PC-9 (cell line): ENCODE measurements around the gene IGDCC3.

Experiments used
- EZH2 ChIP-seq: fragments of 200-600 bp; sonication (generic); IDR thresholded peaks from 2 replicates; pipeline ENCODE4 v1.8.0; 2017; ENCODE audit warnings: antibody characterized with exemption, low read depth
- TF ChIP-seq, protein P1 (sequence below): fragments of 200-600 bp; sonication (generic); conservative IDR thresholded peaks from 2 replicates; pipeline ENCODE4 v1.6.1; 2017; ENCODE audit warnings: mixed run types, antibody characterized with exemption, mild to moderate bottlenecking, moderate library complexity

DNA sequence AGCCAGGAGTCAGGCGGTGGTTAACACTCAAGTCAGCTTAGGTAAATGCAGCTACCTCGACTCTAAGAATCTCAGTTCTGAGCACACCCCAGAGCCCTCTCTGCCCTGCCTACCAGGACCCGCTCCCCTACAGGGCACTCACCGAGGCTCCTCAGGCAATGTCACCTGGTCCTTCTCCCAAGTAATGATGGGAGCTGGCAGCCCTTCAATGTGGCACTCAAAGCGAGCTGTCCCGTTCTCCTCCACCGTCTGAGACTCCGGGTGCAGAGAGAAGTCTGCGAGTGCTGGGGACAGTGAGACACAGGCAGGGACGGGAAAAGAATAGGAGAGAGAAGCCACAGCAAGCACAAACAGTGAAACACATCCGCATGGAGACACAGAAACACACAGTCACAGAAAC, 32.2 kb upstream of the IGDCC3 start:
- TF ChIP-seq EZH2, result no peak
- TF ChIP-seq, protein P1, sequence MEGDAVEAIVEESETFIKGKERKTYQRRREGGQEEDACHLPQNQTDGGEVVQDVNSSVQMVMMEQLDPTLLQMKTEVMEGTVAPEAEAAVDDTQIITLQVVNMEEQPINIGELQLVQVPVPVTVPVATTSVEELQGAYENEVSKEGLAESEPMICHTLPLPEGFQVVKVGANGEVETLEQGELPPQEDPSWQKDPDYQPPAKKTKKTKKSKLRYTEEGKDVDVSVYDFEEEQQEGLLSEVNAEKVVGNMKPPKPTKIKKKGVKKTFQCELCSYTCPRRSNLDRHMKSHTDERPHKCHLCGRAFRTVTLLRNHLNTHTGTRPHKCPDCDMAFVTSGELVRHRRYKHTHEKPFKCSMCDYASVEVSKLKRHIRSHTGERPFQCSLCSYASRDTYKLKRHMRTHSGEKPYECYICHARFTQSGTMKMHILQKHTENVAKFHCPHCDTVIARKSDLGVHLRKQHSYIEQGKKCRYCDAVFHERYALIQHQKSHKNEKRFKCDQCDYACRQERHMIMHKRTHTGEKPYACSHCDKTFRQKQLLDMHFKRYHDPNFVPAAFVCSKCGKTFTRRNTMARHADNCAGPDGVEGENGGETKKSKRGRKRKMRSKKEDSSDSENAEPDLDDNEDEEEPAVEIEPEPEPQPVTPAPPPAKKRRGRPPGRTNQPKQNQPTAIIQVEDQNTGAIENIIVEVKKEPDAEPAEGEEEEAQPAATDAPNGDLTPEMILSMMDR, result no peak
